ENCODE measurements around the gene GPSM1.

Gene GPSM1

GRCh38 chr9:136363949-136364748 lies 36.8 kb downstream of the GPSM1 start:
- no peak for DNase-seq

- DNase-seq: no peak
These were observed 37.8 kb downstream of the GPSM1 start for GRCh38 chr9:136364942-136365774.

- DNase-seq: no peak
These were observed 38.5 kb downstream of the GPSM1 start for GRCh38 chr9:136365775-136366222.

GRCh38 chr9:136366826-136367225 lies 39.5 kb downstream of the GPSM1 start:
- no peak for DNase-seq

- DNase-seq: no peak
These were observed 40.2 kb downstream of the GPSM1 start for GRCh38 chr9:136367296-136368145.

GRCh38 chr9:136368190-136368589 lies 40.9 kb downstream of the GPSM1 start:
- DNase-seq: no peak

GRCh38 chr9:136370037-136370436 lies 42.7 kb downstream of the GPSM1 start:
- DNase-seq: no peak

- DNase-seq: no peak
These were observed 43.6 kb downstream of the GPSM1 start for GRCh38 chr9:136370687-136371532.

- no peak for DNase-seq
These were observed 44.2 kb downstream of the GPSM1 start for GRCh38 chr9:136371533-136371880.

- DNase-seq: no peak
These were observed 44.7 kb downstream of the GPSM1 start for GRCh38 chr9:136372006-136372405.

GRCh38 chr9:136372561-136373299 lies 45.4 kb downstream of the GPSM1 start:
- no peak for DNase-seq

- DNase-seq: no peak
These were observed 46.2 kb downstream of the GPSM1 start, which contains the start of gene CARD9 for GRCh38 chr9:136373300-136374182. Gene CARD9, minus strand, starts transcription at chr9:136373669. Its CDS starts 1,591 bp downstream, at chr9:136372078.

GRCh38 chr9:136374183-136374575 lies 46.8 kb downstream of the GPSM1 start:
- no peak for DNase-seq

GRCh38 chr9:136375096-136375495 lies 47.8 kb downstream of the GPSM1 start:
- no peak for DNase-seq

- DNase-seq: no peak
These were observed 49.1 kb downstream of the GPSM1 start for GRCh38 chr9:136376457-136376856.

- DNase-seq: no peak
These were observed 50.2 kb downstream of the GPSM1 start for GRCh38 chr9:136377341-136378169.

- no peak for DNase-seq
These were observed 51.0 kb downstream of the GPSM1 start for GRCh38 chr9:136378170-136379002.

- DNase-seq: no peak
These were observed 51.6 kb downstream of the GPSM1 start for GRCh38 chr9:136379003-136379287.

All from T-helper 2 cell (primary cell).